Keratinocyte (primary cell): ENCODE measurements around the gene SLC39A3. TPM values are rescaled to one million over a fixed set of nuclear protein-coding genes. Genes with fewer than 3 reads are reported as not detected.

Experiments
- DNase-seq: peaks from one replicate; pipeline ENCODE4 v3.0.0-alpha.2; 2011; ENCODE audit warnings: low read depth, missing footprints, low spot score
- FAIRE-seq: peaks from 2 replicates; lab custom pipeline; 2011; peaks lifted over from hg19 to GRCh38; lab: Jason Lieb, UNC
- H2AFZ ChIP-seq: 2 replicates; pipeline ENCODE4 v1.6.0; 2012; ENCODE audit warnings: low read length, control low read depth, inconsistent platforms; ENCODE audit not compliant: control insufficient read depth
- H3K27ac ChIP-seq: 2 replicates; pipeline ENCODE4 v1.5.1; 2011; ENCODE audit warnings: low read length; ENCODE audit not compliant: control insufficient read depth, insufficient read depth
- H3K27me3 ChIP-seq: 3 replicates; pipeline ENCODE4 v1.6.0; 2011; ENCODE audit warnings: low read length; ENCODE audit not compliant: control insufficient read depth, insufficient read depth; ENCODE audit errors: extremely low read depth
- H3K36me3 ChIP-seq, 2 experiments: 2 replicates in 1 of 2; 3 replicates in 1 of 2; pipeline ENCODE4 v1.5.1; 2011; ENCODE audit warnings: low read length in 2 of 2, mild to moderate bottlenecking in 1 of 2; ENCODE audit not compliant: control insufficient read depth in 2 of 2, insufficient read depth in 2 of 2; ENCODE audit errors: extremely low read depth in 1 of 2
- H3K4me1 ChIP-seq: 3 replicates; pipeline ENCODE4 v1.5.1; 2011; ENCODE audit warnings: low read length; ENCODE audit not compliant: control insufficient read depth, insufficient read depth; ENCODE audit errors: extremely low read depth
- H3K4me2 ChIP-seq: 3 replicates; pipeline ENCODE4 v1.6.0; 2011; ENCODE audit warnings: low read depth, low read length; ENCODE audit not compliant: control insufficient read depth, insufficient read depth; ENCODE audit errors: extremely low read depth
- H3K4me3 ChIP-seq, 3 experiments: fragments of 200-600 bp in 1 of 3; sonication (generic) in 1 of 3; 2 replicates in 2 of 3; 3 replicates in 1 of 3; pipeline ENCODE4 v1.5.1; 2011 to 2016; ENCODE audit warnings: low read length in 3 of 3, mild to moderate bottlenecking in 3 of 3, control low read depth in 2 of 3, inconsistent platforms in 1 of 3, low read depth in 1 of 3, mixed read lengths in 1 of 3, mixed run types in 1 of 3, moderate library complexity in 1 of 3; ENCODE audit not compliant: control insufficient read depth in 2 of 3, insufficient read depth in 2 of 3; ENCODE audit errors: extremely low read depth in 1 of 3
- H3K79me2 ChIP-seq: 2 replicates; pipeline ENCODE4 v1.6.0; 2012; ENCODE audit warnings: low read length; ENCODE audit not compliant: control insufficient read depth, insufficient read depth
- H3K9ac ChIP-seq: 3 replicates; pipeline ENCODE4 v1.6.0; 2011; ENCODE audit warnings: low read length; ENCODE audit not compliant: control insufficient read depth, insufficient read depth; ENCODE audit errors: extremely low read depth
- H3K9me1 ChIP-seq: 3 replicates; pipeline ENCODE4 v1.6.0; 2011; ENCODE audit warnings: low read length; ENCODE audit not compliant: control insufficient read depth, insufficient read depth; ENCODE audit errors: extremely low read depth
- H3K9me3 ChIP-seq: 2 replicates; pipeline ENCODE4 v1.5.1; 2012; ENCODE audit warnings: low read depth, low read length; ENCODE audit not compliant: control insufficient read depth
- H4K20me1 ChIP-seq: 3 replicates; pipeline ENCODE4 v1.6.0; 2011; ENCODE audit warnings: low read length; ENCODE audit not compliant: control insufficient read depth, insufficient read depth; ENCODE audit errors: extremely low read depth
- EZH2 ChIP-seq: IDR thresholded peaks from one replicate; pipeline ENCODE4 v1.6.1; 2012; ENCODE audit warnings: inconsistent platforms, mild to moderate bottlenecking, low read length, moderate library complexity
- dilution Hi-C: fragments of 300-500 bp; cut with MboI; formaldehyde crosslinking; loops from one replicate; pipeline ENCODE4 v1.7.0; 2020; ENCODE audit warnings: low sequenced_read_pairs; ENCODE audit not compliant: extremely low pct_ligation_motif_present
- polyA plus RNA-seq, 5 experiments: library from polyadenylated mRNA; depleted of rRNA in 3 of 5; stranded (reverse) in 3 of 5; stranded (forward) in 1 of 5; unstranded in 1 of 5; fragments of >200 nt; gene quantifications; 1 replicate in 1 of 5; 2 replicates in 3 of 5; 3 replicates in 1 of 5; pipeline versions ENCODE4 v1.2.1 to v1.2.3, GENCODE V29; 2011 to 2012; ENCODE audit warnings: missing spikeins in 2 of 5, low read depth in 1 of 5, low replicate concordance in 1 of 5
- TF ChIP-seq, protein P1 (sequence below), 3 experiments: IDR thresholded peaks in 1 of 3; conservative IDR thresholded peaks in 1 of 3; optimal IDR thresholded peaks in 1 of 3; 2 replicates in 2 of 3; 3 replicates in 1 of 3; pipeline versions ENCODE3 to v1.5.1; 2011; ENCODE audit warnings: low read length in 3 of 3, mild to moderate bottlenecking in 3 of 3, moderate library complexity in 2 of 3, control low read depth in 1 of 3, inconsistent platforms in 1 of 3; ENCODE audit not compliant: insufficient read depth in 2 of 3; ENCODE audit errors: extremely low read depth in 1 of 3

Gene SLC39A3
- polyA plus RNA-seq, 1 donor (not counting 4 experiments of a cell fraction or from before 2014, with no cell fraction given), result 26.2 TPM

GRCh38 chr19:2740314-2740656 lies 468 bp upstream of the SLC39A3 start:
- Histone ChIP-seq H3K4me3 (no peak overlapping the region), H3K27ac (no peak overlapping the region), H3K36me3 (peaks cover 11 to 12% of the 10 kb centered on the region in 2 experiments), H3K79me2 (peaks cover 11% of the 10 kb centered on the region), H3K4me1 (peaks cover 3% of the 10 kb centered on the region), H3K9ac (no peak overlapping the region), H4K20me1 (no peaks in the 10 kb centered on the region), H3K4me2 (peak overlapping the region; percentile 27), H3K27me3 (no peaks in the 10 kb centered on the region), H2AFZ (no peak overlapping the region), H3K9me1 (no peaks in the 10 kb centered on the region), H3K9me3 (no peaks in the 10 kb centered on the region)
- DNase-seq, result no peak
- no peak for FAIRE-seq
- TF ChIP-seq EZH2, result no peak
- TF ChIP-seq, protein P1, sequence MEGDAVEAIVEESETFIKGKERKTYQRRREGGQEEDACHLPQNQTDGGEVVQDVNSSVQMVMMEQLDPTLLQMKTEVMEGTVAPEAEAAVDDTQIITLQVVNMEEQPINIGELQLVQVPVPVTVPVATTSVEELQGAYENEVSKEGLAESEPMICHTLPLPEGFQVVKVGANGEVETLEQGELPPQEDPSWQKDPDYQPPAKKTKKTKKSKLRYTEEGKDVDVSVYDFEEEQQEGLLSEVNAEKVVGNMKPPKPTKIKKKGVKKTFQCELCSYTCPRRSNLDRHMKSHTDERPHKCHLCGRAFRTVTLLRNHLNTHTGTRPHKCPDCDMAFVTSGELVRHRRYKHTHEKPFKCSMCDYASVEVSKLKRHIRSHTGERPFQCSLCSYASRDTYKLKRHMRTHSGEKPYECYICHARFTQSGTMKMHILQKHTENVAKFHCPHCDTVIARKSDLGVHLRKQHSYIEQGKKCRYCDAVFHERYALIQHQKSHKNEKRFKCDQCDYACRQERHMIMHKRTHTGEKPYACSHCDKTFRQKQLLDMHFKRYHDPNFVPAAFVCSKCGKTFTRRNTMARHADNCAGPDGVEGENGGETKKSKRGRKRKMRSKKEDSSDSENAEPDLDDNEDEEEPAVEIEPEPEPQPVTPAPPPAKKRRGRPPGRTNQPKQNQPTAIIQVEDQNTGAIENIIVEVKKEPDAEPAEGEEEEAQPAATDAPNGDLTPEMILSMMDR (optimal IDR thresholded peaks at IDR 0.05 in 1 of 3, IDR thresholded peaks at IDR 0.05 in 1 of 3, conservative IDR thresholded peaks at IDR 0.05 in 1 of 3; ENCODE audit: extremely low read depth in 1 of 3, insufficient read depth in 2 of 3, low read length in 3 of 3), result no peak
- dilution Hi-C loops, result no loop called here

- TF ChIP-seq, protein P1 (optimal IDR thresholded peaks at IDR 0.05 in 1 of 3, IDR thresholded peaks at IDR 0.05 in 1 of 3, conservative IDR thresholded peaks at IDR 0.05 in 1 of 3; ENCODE audit: extremely low read depth in 1 of 3, insufficient read depth in 2 of 3, low read length in 3 of 3), result no peak
- TF ChIP-seq EZH2, result no peak
These were observed 3.1 kb downstream of the SLC39A3 start for GRCh38 chr19:2736550-2737190.

More at GRCh38 chr19:2736550-2737190, 3.1 kb downstream of the SLC39A3 start:
- Histone ChIP-seq H2AFZ (no peak overlapping the region), H3K27me3 (no peaks in the 10 kb centered on the region), H3K36me3 (peaks cover 11 to 13% of the 10 kb centered on the region in 2 experiments), H3K79me2 (peaks cover 11% of the 10 kb centered on the region), H3K9me3 (no peaks in the 10 kb centered on the region), H3K9me1 (no peaks in the 10 kb centered on the region), H3K9ac (no peak overlapping the region), H3K27ac (no peak overlapping the region), H3K4me3 (no peak overlapping the region), H3K4me1 (peaks cover 10% of the 10 kb centered on the region), H3K4me2 (no peak overlapping the region), H4K20me1 (no peaks in the 10 kb centered on the region)
- dilution Hi-C loops, result no loop called here
- no peak for FAIRE-seq
- DNase-seq, result no peak
